Gastroesophageal sphincter (tissue), 3 donors: ENCODE results near the gene PTGR1.

Experiments used
- EP300 ChIP-seq: sonication (generic); formaldehyde crosslinking; IDR thresholded peaks from one replicate; pipeline ENCODE4 v1.6.1; 2017; ENCODE audit warnings: antibody characterized with exemption, mild to moderate bottlenecking
- POLR2AphosphoS5 ChIP-seq: sonication (generic); formaldehyde crosslinking; IDR thresholded peaks from one replicate; pipeline ENCODE4 v1.6.1; 2017; ENCODE audit warnings: antibody characterized with exemption
- TF ChIP-seq, protein P1 (sequence below), 4 experiments: fragments of 200-600 bp in 2 of 4; fragments of 450-650 bp in 2 of 4; sonication (generic) in 1 of 4; IDR thresholded peaks; one replicate each; pipeline ENCODE4 v1.5.1; 2017 to 2019; ENCODE audit warnings: antibody characterized with exemption in 4 of 4, mild to moderate bottlenecking in 2 of 4, moderate library complexity in 2 of 4

- TF ChIP-seq, protein P1, sequence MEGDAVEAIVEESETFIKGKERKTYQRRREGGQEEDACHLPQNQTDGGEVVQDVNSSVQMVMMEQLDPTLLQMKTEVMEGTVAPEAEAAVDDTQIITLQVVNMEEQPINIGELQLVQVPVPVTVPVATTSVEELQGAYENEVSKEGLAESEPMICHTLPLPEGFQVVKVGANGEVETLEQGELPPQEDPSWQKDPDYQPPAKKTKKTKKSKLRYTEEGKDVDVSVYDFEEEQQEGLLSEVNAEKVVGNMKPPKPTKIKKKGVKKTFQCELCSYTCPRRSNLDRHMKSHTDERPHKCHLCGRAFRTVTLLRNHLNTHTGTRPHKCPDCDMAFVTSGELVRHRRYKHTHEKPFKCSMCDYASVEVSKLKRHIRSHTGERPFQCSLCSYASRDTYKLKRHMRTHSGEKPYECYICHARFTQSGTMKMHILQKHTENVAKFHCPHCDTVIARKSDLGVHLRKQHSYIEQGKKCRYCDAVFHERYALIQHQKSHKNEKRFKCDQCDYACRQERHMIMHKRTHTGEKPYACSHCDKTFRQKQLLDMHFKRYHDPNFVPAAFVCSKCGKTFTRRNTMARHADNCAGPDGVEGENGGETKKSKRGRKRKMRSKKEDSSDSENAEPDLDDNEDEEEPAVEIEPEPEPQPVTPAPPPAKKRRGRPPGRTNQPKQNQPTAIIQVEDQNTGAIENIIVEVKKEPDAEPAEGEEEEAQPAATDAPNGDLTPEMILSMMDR (IDR thresholded peaks at IDR 0.05), result no peak
- TF ChIP-seq EP300 (no peak), POLR2AphosphoS5 (no peak)
Measured at GRCh38 chr9:111632060-111632459, 32.6 kb upstream of the PTGR1 start.
